Ramos (cell line): Measurements from ENCODE around the gene CDK16.

Experiments used
- in situ Hi-C: fragments of 300-500 bp; cut with MboI; formaldehyde crosslinking; loops from one replicate; pipeline ENCODE4 v1.14.3; 2022; ENCODE audit warnings: low sequenced_read_pairs; ENCODE audit not compliant: unreplicated experiment

Gene CDK16

DNA sequence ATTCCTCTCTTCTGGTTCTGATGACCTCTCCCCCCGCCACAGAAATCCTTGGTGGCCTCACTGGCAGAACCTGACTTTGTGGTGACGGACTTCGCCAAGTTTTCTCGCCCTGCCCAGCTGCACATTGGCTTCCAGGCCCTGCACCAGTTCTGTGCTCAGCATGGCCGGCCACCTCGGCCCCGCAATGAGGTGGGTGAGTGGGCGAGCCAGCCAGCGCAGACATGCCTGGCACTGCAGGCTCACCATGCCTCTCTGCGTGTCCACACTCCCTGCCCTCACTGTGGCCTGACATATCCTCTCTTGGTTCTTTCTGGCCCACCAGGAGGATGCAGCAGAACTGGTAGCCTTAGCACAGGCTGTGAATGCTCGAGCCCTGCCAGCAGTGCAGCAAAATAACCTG is 16.2 kb upstream of the CDK16 start:
- in situ Hi-C loops = loop anchor here (25.0 kb wide), 1 partner anchor 335 kb away; no protein-coding TSS in a partner anchor

DNA sequence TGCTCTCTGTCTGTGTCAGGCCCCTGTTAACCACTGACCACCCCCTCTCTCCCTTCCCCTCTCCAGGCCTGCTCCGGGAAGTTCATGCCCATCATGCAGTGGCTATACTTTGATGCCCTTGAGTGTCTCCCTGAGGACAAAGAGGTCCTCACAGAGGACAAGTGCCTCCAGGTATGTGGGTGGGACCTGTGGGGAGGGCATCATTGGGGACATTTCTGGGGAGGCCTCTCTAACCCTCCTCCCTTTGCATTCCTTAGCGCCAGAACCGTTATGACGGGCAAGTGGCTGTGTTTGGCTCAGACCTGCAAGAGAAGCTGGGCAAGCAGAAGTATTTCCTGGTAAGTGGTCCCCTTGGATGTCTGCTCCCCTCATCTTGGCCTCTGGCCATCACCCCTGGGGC is 15.6 kb upstream of the CDK16 start:
- in situ Hi-C loops = loop anchor here (25.0 kb wide), 1 partner anchor 334 kb away; no protein-coding TSS in a partner anchor

DNA sequence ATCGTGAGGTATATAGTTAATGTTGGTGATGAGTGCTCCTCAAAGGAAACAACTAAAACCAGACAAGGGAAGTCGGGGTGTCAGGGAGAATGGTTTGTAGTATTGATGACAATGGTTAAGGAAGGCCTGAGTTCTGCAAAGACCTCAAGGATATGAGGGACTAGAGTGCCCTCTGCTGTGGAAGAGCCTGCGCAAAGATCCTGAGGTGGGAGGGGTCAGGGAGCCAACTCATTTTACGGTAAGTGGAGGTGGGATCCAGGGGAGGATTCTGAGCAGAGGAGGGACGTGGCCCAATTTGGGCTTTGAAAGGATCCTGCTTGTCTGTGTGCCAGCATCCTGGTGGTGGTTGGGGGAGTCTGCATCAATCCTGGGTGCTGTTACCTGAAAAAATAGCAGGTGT is 13.5 kb upstream of the CDK16 start:
- in situ Hi-C loops = loop anchor here (25.0 kb wide), 1 partner anchor 332 kb away; no protein-coding TSS in a partner anchor

DNA sequence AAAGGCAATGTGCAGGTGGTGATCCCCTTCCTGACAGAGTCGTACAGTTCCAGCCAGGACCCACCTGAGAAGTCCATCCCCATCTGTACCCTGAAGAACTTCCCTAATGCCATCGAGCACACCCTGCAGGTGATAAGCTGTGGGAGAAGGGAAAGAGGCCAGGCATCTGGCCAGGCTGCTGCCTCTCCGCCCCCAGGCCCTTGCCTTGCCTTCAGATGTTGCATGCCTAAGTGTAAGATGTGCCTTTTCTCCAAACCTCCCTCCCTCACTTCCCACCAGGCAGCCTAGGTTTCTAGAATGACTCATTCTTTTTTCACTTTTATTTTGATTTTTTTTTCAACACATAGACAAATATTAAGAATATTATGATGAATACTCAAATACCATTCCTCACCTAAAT is 12.2 kb upstream of the CDK16 start:
- in situ Hi-C loops = loop anchor here (25.0 kb wide), 1 partner anchor 331 kb away; no protein-coding TSS in a partner anchor

DNA sequence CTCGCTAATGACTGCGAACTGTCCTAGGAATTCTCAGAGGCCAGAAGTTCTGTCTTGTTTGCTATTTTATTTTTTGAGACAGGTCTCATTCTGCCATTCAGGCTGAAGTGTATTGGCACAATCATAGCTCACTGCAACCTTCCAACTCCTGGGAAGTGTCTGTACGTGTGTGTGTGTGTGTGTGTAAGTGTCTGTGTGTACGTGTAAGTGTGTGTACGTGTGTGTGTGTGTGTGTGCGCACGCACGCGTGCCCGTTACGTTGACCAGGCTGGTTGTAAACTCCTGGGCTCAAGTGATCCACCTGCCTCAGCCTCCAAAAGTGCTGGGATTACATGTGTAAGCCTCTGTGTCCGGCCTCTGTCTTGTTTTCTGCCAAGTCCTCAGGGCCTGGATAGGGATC is 10.4 kb upstream of the CDK16 start:
- in situ Hi-C loops = loop anchor here (25.0 kb wide), 1 partner anchor 329 kb away; no protein-coding TSS in a partner anchor

DNA sequence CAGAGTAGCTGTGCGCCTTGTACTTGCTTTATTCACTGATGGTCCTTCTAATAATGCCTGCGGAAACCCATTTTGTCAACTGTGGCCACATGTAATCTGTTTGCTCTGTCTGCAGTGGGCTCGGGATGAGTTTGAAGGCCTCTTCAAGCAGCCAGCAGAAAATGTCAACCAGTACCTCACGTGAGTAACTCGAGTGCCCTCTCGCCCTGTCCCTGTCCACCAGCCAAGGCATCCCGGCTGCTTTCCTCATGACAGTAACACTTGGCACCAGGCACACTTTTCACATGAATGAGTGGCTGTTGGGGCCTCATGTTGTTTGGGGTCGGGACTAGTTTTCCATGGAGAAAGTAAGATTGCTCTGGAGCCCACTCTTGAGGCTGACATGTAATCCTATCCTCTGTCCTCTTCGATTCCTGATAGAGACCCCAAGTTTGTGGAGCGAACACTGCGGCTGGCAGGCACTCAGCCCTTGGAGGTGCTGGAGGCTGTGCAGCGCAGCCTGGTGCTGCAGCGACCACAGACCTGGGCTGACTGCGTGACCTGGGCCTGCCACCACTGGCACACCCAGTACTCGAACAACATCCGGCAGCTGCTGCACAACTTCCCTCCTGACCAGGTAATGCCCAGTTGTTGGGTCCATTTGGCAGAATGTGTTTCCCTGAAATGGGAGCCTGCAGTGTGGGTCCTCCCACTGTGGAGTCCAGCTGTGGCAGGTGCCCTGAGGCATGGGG is 8.8 kb upstream of the CDK16 start:
- in situ Hi-C loops = loop anchor here (10.0 to 25.0 kb wide), 2 partner anchors 328 to 445 kb away; partner anchors contain the start of genes ELK1 and UXT

DNA sequence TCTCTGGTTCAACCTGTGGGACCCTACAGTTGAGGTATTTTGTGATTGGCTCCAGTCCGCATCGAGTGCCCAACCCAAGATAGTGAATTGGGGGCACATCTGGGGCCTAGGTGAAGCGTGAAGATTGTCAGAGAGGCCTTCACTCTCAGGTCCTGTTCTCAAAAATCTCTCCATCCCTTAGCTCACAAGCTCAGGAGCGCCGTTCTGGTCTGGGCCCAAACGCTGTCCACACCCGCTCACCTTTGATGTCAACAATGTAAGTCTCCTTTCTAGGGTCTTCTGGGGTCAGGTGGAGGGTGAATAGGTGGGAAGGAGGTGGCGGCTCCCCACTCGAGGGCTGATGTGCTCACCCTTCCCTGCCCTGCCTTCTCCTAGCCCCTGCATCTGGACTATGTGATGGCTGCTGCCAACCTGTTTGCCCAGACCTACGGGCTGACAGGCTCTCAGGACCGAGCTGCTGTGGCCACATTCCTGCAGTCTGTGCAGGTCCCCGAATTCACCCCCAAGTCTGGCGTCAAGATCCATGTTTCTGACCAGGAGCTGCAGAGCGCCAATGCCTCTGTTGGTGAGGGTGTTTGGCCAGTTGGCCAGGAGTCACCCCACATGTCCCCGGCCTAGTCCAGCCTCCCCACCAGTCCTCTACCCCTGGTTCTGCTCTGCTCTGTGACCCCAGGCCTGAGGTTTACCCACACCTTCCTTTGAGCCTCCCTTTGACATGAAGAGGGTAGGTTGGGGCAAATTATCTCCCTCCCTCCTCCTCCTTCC is 7.6 kb upstream of the CDK16 start:
- in situ Hi-C loops = loop anchor here (10.0 to 25.0 kb wide), 2 partner anchors 326 to 444 kb away; partner anchors contain the start of genes ELK1 and UXT

DNA sequence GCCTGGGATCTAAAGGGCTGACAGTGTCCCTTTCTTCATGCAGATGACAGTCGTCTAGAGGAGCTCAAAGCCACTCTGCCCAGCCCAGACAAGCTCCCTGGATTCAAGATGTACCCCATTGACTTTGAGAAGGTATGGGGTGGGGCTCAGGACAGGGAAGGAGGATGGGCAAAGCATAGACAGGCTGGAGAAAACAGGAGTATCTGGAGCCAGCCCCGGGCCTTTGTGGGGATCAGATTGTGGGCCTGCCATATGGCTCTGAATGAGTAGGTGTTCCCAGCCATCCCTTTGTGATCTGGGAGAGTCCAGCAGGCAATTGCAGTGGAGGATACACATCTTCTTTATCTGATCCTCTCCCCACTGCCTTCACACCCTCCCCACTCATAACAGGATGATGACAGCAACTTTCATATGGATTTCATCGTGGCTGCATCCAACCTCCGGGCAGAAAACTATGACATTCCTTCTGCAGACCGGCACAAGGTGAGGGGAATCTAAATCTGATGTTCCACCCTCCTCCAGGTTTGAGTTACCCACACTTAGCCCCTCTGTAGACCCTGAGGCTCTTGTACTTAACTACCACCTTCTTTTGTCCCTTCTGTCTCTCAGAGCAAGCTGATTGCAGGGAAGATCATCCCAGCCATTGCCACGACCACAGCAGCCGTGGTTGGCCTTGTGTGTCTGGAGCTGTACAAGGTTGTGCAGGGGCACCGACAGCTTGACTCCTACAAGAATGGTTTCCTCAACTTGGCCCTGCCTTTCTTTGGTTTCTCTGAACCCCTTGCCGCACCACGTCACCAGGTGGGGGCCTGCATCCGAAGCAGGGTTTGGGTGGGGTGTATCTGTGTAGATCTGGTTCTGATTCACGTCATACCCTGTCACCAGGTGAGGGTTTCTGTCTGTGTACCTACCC is 5.8 kb upstream of the CDK16 start:
- in situ Hi-C loops = loop anchor here (10.0 to 25.0 kb wide), 2 partner anchors 325 to 442 kb away; partner anchors contain the start of genes ELK1 and UXT

DNA sequence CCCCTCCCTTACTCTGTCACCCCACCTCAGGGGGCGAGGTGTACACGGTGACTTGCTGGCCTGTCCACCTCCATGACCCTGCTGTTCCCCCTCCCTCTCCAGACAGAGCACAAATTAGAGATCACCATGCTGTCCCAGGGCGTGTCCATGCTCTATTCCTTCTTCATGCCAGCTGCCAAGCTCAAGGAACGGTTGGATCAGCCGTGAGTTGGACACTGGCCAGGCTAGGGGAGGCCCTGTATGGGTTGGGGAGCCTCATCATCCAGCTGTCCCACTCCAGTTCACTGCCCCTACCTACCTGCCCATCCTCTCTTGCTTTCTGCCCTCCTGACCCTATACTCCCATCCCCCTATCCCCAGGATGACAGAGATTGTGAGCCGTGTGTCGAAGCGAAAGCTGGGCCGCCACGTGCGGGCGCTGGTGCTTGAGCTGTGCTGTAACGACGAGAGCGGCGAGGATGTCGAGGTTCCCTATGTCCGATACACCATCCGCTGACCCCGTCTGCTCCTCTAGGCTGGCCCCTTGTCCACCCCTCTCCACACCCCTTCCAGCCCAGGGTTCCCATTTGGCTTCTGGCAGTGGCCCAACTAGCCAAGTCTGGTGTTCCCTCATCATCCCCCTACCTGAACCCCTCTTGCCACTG is 3.9 kb upstream of the CDK16 start:
- in situ Hi-C loops = loop anchor here (10.0 to 25.0 kb wide), 2 partner anchors 323 to 440 kb away; partner anchors contain the start of genes ELK1 and UXT

DNA sequence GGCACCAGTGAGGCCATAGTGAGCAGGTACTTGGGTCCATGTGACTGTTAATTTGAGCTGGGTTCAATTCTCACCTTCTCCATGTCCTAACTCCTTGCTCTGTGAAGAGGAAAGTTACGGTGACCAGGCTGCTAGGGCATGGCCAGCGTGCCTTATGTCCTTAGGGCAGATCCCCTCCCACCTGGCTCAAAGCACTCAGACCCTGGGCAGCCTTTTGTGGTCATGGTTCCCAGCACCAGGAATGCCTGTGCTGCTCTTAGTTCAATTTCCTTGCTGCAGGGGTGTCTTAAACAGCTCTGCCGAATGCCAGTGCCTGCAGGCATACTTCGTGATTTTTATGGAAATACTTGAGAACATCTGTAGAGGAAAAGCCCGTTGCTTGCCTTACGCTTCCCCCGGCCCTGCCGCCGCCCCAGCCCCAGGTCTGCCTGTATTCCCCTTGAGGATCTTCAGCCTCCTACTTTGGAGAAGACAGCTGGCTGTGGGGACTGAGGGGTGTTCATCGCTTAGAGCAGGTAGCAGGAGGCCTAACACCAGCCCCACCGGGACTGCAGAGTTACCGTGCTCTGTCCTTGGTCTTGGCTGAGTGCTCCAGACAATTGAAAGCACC is 3.1 kb upstream of the CDK16 start:
- in situ Hi-C loops = loop anchor here (10.0 to 25.0 kb wide), 2 partner anchors 322 to 439 kb away; partner anchors contain the start of genes ELK1 and UXT

DNA sequence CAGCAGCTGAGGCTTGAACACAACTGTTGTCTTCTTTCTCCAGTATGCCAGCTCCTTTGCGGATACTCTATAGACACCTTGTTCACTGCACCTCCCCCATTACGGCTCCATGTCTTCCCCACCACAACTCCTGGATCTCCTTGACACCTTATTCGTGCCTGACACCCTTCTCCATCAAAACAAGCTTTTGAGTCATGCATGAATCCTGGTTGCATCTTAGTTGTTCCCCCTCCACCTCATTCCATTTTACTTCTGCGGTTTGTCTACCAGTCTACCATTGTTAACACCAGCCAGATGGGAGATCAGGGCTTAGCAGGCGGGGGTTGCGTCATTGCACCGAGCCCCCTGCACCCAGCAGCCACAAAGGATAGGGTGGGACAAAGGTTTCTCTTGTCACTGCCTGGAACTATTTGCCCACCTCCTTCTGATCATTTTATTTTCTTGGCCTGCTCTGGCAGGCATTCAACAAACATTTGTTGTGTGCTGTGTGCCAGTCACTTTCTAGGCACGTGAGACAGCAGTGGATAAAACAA is 2.0 kb upstream of the CDK16 start:
- in situ Hi-C loops = loop anchor here (10.0 to 25.0 kb wide), 2 partner anchors 321 to 438 kb away; partner anchors contain the start of genes ELK1 and UXT

DNA sequence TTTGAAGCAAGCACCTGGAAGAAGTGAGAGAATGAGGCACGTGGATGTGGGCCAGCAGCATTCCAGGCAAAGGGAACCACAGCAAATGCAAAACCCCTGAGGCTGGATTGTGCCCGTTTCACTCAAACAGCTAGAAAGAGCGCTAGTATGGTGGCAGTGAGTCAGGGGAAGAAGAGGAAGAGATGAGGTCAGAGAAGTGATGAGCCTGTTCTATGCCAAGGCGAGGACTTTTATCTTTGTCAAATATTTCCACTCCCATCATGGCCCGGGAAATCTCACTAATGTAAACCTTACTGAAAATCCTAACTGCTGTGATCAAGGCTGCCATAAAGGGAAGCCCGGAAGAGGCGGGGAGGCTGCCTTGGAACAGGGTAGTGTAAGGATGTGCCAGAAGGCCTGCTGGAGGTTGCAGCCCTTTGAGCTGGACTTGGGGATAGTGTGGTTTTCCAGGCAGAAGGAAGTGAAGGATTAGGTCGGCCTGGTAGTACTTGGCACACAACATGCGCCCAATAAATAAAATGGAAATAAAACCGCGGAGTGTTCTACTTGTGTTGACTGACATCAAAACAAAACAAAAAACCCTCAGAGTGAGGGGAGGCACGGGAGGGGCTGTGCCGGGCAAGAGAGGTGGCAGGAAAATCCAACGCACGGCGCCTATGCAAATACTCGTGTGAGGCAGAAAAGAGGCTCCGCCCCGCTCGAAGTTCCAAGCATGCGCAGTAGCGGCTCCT is 1.2 kb upstream of the CDK16 start:
- in situ Hi-C loops = loop anchor here (10.0 to 25.0 kb wide), 2 partner anchors 320 to 438 kb away; partner anchors contain the start of genes ELK1 and UXT

DNA sequence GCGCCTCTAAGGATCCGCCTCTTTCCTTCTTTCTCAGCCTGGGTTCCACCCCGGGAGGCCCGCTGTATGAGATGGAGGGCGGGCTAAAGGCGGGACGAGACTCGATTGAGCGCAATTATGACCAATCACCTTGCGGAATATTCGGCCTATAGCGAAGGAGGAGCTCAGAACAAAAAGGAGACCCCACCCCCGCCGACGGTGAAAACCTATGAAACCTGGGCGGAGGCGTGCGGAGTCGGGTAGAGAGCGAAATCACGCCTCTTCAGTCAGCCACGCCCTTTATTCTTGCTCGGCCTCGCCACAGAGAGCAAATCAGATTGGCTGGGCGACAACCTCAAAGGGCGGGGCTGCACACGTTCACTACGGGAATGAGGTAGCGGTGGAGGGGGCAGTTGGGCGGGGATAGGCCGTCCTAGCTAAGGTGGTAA is 615 bp upstream of the CDK16 start:
- in situ Hi-C loops = loop anchor here (10.0 to 25.0 kb wide), 2 partner anchors 319 to 437 kb away; partner anchors contain the start of genes ELK1 and UXT

DNA sequence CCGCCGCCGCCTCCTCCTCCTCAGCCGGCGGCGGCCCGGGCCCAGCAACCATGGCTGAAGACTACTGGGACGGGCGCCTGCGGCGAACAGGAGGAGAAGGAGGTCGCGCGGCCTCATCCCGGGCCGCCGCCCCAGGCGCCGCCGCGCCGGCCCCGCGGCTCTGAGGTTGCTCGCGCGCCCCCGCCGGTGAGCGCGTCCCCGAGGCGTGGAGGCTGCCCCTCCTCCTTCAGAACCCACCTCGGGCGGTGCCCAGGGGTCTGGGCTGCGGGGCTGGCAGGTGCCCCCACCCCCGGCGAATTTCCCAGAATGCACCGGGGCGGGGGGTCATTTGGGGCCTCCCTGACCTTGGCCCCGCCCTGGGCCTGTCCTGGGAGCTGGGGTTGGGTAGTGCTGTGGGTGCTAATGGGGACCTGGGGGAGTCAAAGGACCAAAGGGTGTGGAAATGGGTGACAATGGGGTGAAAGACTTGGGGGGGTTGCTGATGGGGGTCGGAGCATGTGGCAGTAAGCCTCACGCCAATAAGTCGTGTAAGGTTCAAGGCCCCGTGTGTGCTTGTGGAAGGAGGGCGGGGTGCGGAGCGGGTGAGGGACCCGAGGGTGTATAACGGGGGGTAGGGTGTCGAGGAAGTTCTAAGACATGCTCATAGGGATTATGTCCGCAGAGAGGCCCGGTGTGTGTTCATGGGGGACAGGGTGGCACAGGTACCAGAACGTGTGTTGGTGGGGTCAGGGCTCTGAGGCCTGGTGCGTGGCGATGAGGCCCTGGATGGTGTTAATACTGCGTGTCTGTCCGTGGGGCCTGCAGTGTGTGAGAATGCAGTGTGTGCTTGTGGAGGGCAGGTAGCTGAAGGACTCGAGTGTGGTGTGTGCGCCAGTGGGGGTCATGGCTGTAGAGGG is 687 bp downstream of the CDK16 start:
- in situ Hi-C loops = loop anchor here (10.0 to 25.0 kb wide), 2 partner anchors 318 to 436 kb away; partner anchors contain the start of genes ELK1 and UXT

DNA sequence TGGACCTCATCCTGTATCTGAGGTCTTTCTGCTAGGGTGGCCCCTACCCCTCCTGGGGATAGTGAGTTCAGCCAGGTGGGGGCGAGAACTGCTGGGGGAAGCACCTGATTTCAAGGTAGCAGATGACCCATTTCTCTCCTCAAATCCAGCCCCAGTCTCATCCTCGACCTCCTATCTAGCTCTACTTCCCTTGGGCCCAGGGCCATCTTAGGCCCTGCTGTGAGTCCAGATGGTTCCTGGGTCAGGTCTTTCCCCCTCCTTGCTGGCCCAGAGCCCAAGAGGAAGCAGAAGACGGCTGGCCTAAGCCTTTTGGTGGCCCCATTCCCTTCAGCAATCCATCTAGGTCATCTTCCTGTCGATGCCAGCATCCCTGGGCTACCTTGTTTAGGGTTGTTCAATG is 3.3 kb downstream of the CDK16 start:
- in situ Hi-C loops = loop anchor here (25.0 kb wide), 1 partner anchor 316 kb away; no protein-coding TSS in a partner anchor

DNA sequence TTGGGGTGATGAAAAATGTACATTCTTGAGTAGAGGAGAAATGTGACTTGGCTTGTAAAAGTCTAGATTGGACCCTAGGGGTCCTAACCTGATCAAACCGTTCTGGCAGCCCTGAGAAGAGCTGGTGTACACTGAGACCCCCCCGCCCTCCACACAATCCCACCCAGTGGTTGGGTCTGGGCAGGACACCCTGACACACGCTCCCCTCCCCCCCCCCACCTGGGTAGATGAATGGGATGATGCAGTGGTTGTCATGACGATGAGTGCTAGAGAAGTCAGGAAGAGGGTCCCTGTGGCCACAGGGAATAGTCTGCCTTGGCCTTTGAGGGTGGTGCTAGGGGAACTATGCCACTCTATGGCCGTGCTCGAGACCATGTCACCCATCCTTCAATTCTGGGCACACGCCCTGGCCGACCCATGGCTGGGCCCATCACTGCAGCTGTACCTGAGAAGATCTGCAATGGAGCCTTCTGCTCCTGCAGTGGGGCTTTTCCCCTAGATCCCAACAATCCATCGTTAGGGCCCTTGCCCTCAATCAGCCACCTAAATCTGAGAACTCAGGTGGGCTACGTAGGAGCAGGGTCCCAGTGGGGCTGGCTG is 4.4 kb downstream of the CDK16 start:
- in situ Hi-C loops = loop anchor here (25.0 kb wide), 1 partner anchor 314 kb away; no protein-coding TSS in a partner anchor
